ENCODE data around the gene CORO2B.

DNA sequence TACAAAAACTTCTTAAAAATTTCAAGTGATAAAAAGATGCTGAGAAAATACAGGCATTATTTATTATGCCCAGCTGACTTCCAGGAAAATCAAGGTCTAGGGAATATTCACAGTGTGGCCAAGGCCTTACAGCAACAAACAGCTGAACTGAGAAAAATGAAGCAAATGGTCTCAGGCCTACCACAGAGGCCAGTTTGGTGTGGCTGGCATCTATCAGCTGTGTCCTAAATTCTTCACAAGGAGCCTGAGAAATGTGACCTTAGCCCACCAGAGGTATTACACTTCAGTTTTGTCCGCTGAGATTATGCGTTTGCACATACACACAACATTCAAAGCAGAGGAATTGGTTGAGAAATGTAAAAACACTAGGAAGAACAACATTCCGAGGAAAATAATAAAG, 164.5 kb downstream of the CORO2B start:
- TF ChIP-seq YY1 (IDR thresholded peaks at IDR 0.05; ENCODE audit: insufficient read depth, insufficient read length) = no peak
- no peak for TF ChIP-seq SUZ12 (IDR thresholded peaks at IDR 0.05; ENCODE audit: extremely low read depth, insufficient read depth, insufficient read length)

Data from NT2/D1 (cell line).